SK-N-SH (cell line): ENCODE results near the gene COL9A3. TPM values are rescaled to one million over a fixed set of nuclear protein-coding genes. Genes with fewer than 3 reads are reported as not detected.

ENCODE experiments used
- CTCF ChIA-PET: fragments of 300-600, 350-600 bp; formaldehyde crosslinking; extraction: SDS; loops from one replicate; lab custom pipeline; 2021; lab: Yijun Ruan, JAX
- POLR2A ChIA-PET: fragments of 350-600 bp; sonication (Branson Sonifier 250); formaldehyde crosslinking; extraction: SDS; loops from one replicate; lab custom pipeline; 2020; ENCODE audit warnings: antibody characterized with exemption, inconsistent platforms; lab: Yijun Ruan, JAX
- DNase-seq: peaks from one replicate; pipeline ENCODE4 v3.0.0; 2012
- H2AFZ ChIP-seq: fragments of 200-600 bp; sonication (generic); 2 replicates; pipeline ENCODE4 v1.8.1; 2016; ENCODE audit warnings: antibody characterized with exemption, mild to moderate bottlenecking, low read depth
- H3F3A ChIP-seq: fragments of 200-600 bp; sonication (generic); replicated peaks from 2 replicates; pipeline ENCODE3; 2016; ENCODE audit warnings: antibody characterized with exemption, mild to moderate bottlenecking; ENCODE audit not compliant: insufficient read depth
- H3K27ac ChIP-seq, 2 experiments: fragments of 200-500 bp in 1 of 2; fragments of 200-600 bp in 1 of 2; sonication (Bioruptor generic) in 1 of 2; sonication (generic), shearing (Covaris generic) in 1 of 2; 2 replicates each; pipeline versions ENCODE4 v1.5.1 to v1.6.1; 2014 to 2016; ENCODE audit warnings: low read depth in 2 of 2, inconsistent platforms in 1 of 2, low read length in 1 of 2, mild to moderate bottlenecking in 1 of 2, mixed read lengths in 1 of 2
- H3K27me3 ChIP-seq: fragments of 200-600 bp; sonication (generic), shearing (Covaris generic); 2 replicates; pipeline ENCODE4 v1.6.1; 2016; ENCODE audit warnings: mixed run types; ENCODE audit not compliant: insufficient read depth
- H3K36me3 ChIP-seq, 2 experiments: fragments of 200-500 bp in 1 of 2; fragments of 200-600 bp in 1 of 2; sonication (Bioruptor generic) in 1 of 2; sonication (generic) in 1 of 2; replicated peaks in 1 of 2; 2 replicates each; pipeline versions ENCODE3 to v1.5.1; 2014 to 2016; ENCODE audit warnings: low read length in 1 of 2, mild to moderate bottlenecking in 1 of 2; ENCODE audit not compliant: insufficient read depth in 2 of 2, control insufficient read depth in 1 of 2
- H3K4me1 ChIP-seq, 2 experiments: fragments of 200-500 bp in 1 of 2; fragments of 200-600 bp in 1 of 2; sonication (Bioruptor generic) in 1 of 2; sonication (generic), shearing (Covaris generic) in 1 of 2; 2 replicates each; pipeline versions ENCODE4 v1.5.1 to v1.6.1; 2014 to 2016; ENCODE audit warnings: low read depth in 1 of 2, low read length in 1 of 2, mixed run types in 1 of 2; ENCODE audit not compliant: insufficient read depth in 2 of 2, control insufficient read depth in 1 of 2
- H3K4me2 ChIP-seq: fragments of 200-600 bp; sonication (generic), shearing (Covaris generic); 2 replicates; pipeline ENCODE4 v1.6.1; 2017; ENCODE audit warnings: mixed run types
- H3K4me3 ChIP-seq, 2 experiments: fragments of 200-500 bp in 1 of 2; fragments of 200-600 bp in 1 of 2; sonication (Bioruptor generic) in 1 of 2; sonication (generic), shearing (Covaris generic) in 1 of 2; 2 replicates each; pipeline versions ENCODE4 v1.5.1 to v1.8.1; 2014 to 2016; ENCODE audit warnings: low read depth in 2 of 2, inconsistent platforms in 1 of 2, low read length in 1 of 2, mild to moderate bottlenecking in 1 of 2, mixed read lengths in 1 of 2, moderate library complexity in 1 of 2
- H3K79me2 ChIP-seq: fragments of 200-600 bp; sonication (generic); 2 replicates; pipeline ENCODE4 v1.8.1; 2017; ENCODE audit warnings: mild to moderate bottlenecking; ENCODE audit not compliant: insufficient read depth
- H3K9ac ChIP-seq: fragments of 200-600 bp; sonication (generic); 2 replicates; pipeline ENCODE4 v1.6.1; 2017; ENCODE audit warnings: mixed run types
- H3K9me2 ChIP-seq: fragments of 200-600 bp; sonication (generic); 2 replicates; pipeline ENCODE4 v1.6.1; 2017; ENCODE audit warnings: mixed run types
- H3K9me3 ChIP-seq: fragments of 200-600 bp; sonication (generic); 2 replicates; pipeline ENCODE4 v1.6.1; 2017; ENCODE audit warnings: mixed run types, mild to moderate bottlenecking, moderate library complexity
- H4K20me1 ChIP-seq: fragments of 200-600 bp; sonication (generic); 2 replicates; pipeline ENCODE4 v1.6.1; 2017; ENCODE audit warnings: mild to moderate bottlenecking, mixed run types; ENCODE audit not compliant: insufficient read depth
- CTCF ChIP-seq: fragments of 200-600 bp; sonication (generic); IDR thresholded peaks from 2 replicates; pipeline ENCODE4 v1.6.1; 2017; ENCODE audit warnings: antibody characterized with exemption, mild to moderate bottlenecking, moderate library complexity
- EZH2phosphoT487 ChIP-seq: fragments of 200-600 bp; sonication (generic); IDR thresholded peaks from 2 replicates; pipeline ENCODE4 v1.6.1; 2017; ENCODE audit warnings: low read depth, mixed run types, mild to moderate bottlenecking, antibody characterized with exemption, moderate library complexity, borderline replicate concordance
- FOSL2 ChIP-seq: IDR thresholded peaks from 2 replicates; pipeline ENCODE4 v1.4.0; 2012; ENCODE audit warnings: low read depth, mild to moderate bottlenecking, moderate library complexity, borderline replicate concordance
- GATA2 ChIP-seq: sonication (generic); formaldehyde crosslinking; IDR thresholded peaks from 2 replicates; pipeline ENCODE4 v1.5.0; 2020; ENCODE audit warnings: mild to moderate bottlenecking, missing genetic modification reagents
- JUND ChIP-seq: IDR thresholded peaks from 2 replicates; pipeline ENCODE4 v1.4.0; 2012
- PBX3 ChIP-seq: IDR thresholded peaks from 2 replicates; pipeline ENCODE4; 2012
- RAD21 ChIP-seq: IDR thresholded peaks from 2 replicates; pipeline ENCODE4 v1.6.1; 2012; ENCODE audit warnings: mild to moderate bottlenecking, low read length
- SMC3 ChIP-seq: IDR thresholded peaks from 2 replicates; pipeline ENCODE4 v1.6.1; 2012; ENCODE audit warnings: low read depth, low read length, improper control_type of control experiment
- TEAD4 ChIP-seq: IDR thresholded peaks from 2 replicates; pipeline ENCODE4 v1.4.0; 2012; ENCODE audit warnings: mild to moderate bottlenecking, borderline replicate concordance; ENCODE audit not compliant: insufficient read depth
- USF2 ChIP-seq: fragments of 150-350 bp; IDR thresholded peaks from 2 replicates; pipeline ENCODE4 v1.6.1; 2017; ENCODE audit warnings: antibody characterized with exemption, low read length, low read depth, borderline replicate concordance
- WGBS: methylation state at CpG from one replicate; pipeline ENCODE4 v1.1.6; 2017; ENCODE audit warnings: low lambda C conversion rate; 5-methylcytosine and 5-hydroxymethylcytosine counted together
- polyA plus RNA-seq, 3 experiments: library from polyadenylated mRNA; depleted of rRNA; stranded (reverse); fragments of >200 nt; gene quantifications; 2 replicates each; pipeline ENCODE4 v1.2.3, GENCODE V29; 2012
- TF ChIP-seq, protein P1 (sequence below): IDR thresholded peaks from 2 replicates; pipeline ENCODE4 v1.4.0; 2012; ENCODE audit warnings: low read depth, borderline replicate concordance
- TF ChIP-seq, protein P2 (sequence below): IDR thresholded peaks from 2 replicates; pipeline ENCODE4 v1.4.0; 2012; ENCODE audit warnings: low read depth

The COL9A3 gene
- polyA plus RNA-seq, 1 of the 3 experiments (the other 2 are of a cell fraction) = 2.5 TPM

GRCh38 chr20:62807444-62808210 lies 9.2 kb upstream of the COL9A3 start:
- peaks cover 10 to 27% of the 10 kb centered on the region in 2 experiments; a peak in 2 of 4 replicates for H3K4me1 ChIP-seq
- no peak for TF ChIP-seq JUND
- no peak for TF ChIP-seq USF2
- TF ChIP-seq GATA2 = no peak
- no peak for TF ChIP-seq FOSL2
- TF ChIP-seq, protein P1, sequence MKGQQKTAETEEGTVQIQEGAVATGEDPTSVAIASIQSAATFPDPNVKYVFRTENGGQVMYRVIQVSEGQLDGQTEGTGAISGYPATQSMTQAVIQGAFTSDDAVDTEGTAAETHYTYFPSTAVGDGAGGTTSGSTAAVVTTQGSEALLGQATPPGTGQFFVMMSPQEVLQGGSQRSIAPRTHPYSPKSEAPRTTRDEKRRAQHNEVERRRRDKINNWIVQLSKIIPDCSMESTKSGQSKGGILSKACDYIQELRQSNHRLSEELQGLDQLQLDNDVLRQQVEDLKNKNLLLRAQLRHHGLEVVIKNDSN = no peak
- TF ChIP-seq, protein P2, sequence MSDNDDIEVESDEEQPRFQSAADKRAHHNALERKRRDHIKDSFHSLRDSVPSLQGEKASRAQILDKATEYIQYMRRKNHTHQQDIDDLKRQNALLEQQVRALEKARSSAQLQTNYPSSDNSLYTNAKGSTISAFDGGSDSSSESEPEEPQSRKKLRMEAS = no peak
- TF ChIP-seq EZH2phosphoT487 = no peak
- no peak for TF ChIP-seq PBX3
- TF ChIP-seq, all 33 proteins: peak for 0
- Histone ChIP-seq H3K9me3 (no peaks in the 10 kb centered on the region), H3K4me3 (no peak overlapping the region), H3K27me3 (no peaks in the 10 kb centered on the region), H2AFZ (no peak overlapping the region), H3K27ac (no peak overlapping the region; a peak in 1 of 4 replicates), H3F3A (peaks cover 12% of the 10 kb centered on the region), H3K9me2 (no peaks in the 10 kb centered on the region), H3K36me3 (peaks cover 14 to 42% of the 10 kb centered on the region in 2 experiments), H3K4me2 (0 out of 2 replicates have a peak overlapping the region, but pooled peaks have one; percentile 35), H3K9ac (no peak overlapping the region), H4K20me1 (peaks cover 30% of the 10 kb centered on the region), H3K79me2 (peaks cover 30% of the 10 kb centered on the region)
- 88% methylated on average over 12 of the region's 23 CpGs for WGBS
- no peak for DNase-seq
- CTCF ChIA-PET = interaction anchor here (0.5 to 5.2 kb wide), 29 partner anchors 8 to 439 kb away, joined by 3 to 34 read pairs (median 4); partner anchors contain the start of gene COL9A3
- POLR2A ChIA-PET = interaction anchor here (1.5 kb wide), 1 partner anchor 13 kb away, joined by 3 read pairs; no protein-coding TSS in a partner anchor

GRCh38 chr20:62808211-62808865 lies 8.5 kb upstream of the COL9A3 start:
- POLR2A ChIA-PET = interaction anchor here (1.5 kb wide), 1 partner anchor 14 kb away, joined by 3 read pairs; no protein-coding TSS in a partner anchor
- DNase-seq = peak; percentile 93
- Histone ChIP-seq H3K4me1 (peaks cover 10 to 27% of the 10 kb centered on the region in 2 experiments; a peak in 2 of 4 replicates), H4K20me1 (peaks cover 30% of the 10 kb centered on the region), H3K27ac (no peak overlapping the region), H2AFZ (no peak overlapping the region), H3K27me3 (no peaks in the 10 kb centered on the region), H3K9me3 (no peaks in the 10 kb centered on the region), H3K36me3 (peaks cover 14 to 45% of the 10 kb centered on the region in 2 experiments), H3K79me2 (peaks cover 30% of the 10 kb centered on the region), H3F3A (peaks cover 8% of the 10 kb centered on the region), H3K9me2 (no peaks in the 10 kb centered on the region), H3K4me2 (0 out of 2 replicates have a peak overlapping the region, but pooled peaks have one; percentile 35), H3K4me3 (peak overlapping the region in 1 of 2 experiments; percentile 44; a peak in 1 of 4 replicates), H3K9ac (no peak overlapping the region)
- CTCF ChIA-PET = interaction anchor here (0.6 to 5.2 kb wide), 33 partner anchors 8 to 426 kb away, joined by 3 to 34 read pairs (median 3); partner anchors contain the start of genes COL9A3 and SLCO4A1
- peak; percentile 56 for TF ChIP-seq SMC3
- TF ChIP-seq CTCF = peak; percentile 93
- TF ChIP-seq JUND = no peak
- TF ChIP-seq USF2 = no peak
- peak; percentile 74 for TF ChIP-seq RAD21
- TF ChIP-seq TEAD4 = no peak
- 31% methylated on average over 19 of the region's 21 CpGs for WGBS
